Measurements from ENCODE around the gene PRKCA.

PRKCA gene

DNA sequence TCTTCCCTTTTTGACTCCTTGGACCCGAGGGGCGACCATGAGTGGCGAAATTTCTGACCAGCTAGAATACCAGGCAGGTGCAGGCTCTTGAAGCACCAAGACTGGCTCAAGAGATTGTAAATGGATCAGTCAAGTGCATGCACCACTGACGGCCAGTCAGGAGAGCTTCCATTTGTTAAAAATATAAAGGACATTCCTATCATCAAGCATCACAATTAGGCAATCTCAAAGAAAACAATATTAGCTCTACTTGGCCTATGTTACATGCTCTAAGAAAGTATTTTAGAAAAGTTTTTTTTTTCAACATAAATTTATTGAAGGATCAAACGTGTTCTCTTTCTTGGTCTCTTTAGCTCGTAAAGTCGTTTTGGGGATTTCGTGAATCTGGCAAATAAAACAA, 1.5 kb upstream of the PRKCA start:
- Mint-ChIP-seq H3K4me1 (ENCODE audit: low read depth in 2 of 2) (peaks cover 27 to 29% of the 10 kb centered on the region in 2 donors), H3K36me3 (ENCODE audit: insufficient read depth) (peaks cover 18% of the 10 kb centered on the region), H3K4me3 (peak overlapping the region; percentile 97 to 98), H3K27ac (no peak overlapping the region), H3K27me3 (no peaks in the 10 kb centered on the region), H3K9me3 (no peaks in the 10 kb centered on the region)
- ATAC-seq (replicated peaks) (no peak), DNase-seq (no peak)

DNA sequence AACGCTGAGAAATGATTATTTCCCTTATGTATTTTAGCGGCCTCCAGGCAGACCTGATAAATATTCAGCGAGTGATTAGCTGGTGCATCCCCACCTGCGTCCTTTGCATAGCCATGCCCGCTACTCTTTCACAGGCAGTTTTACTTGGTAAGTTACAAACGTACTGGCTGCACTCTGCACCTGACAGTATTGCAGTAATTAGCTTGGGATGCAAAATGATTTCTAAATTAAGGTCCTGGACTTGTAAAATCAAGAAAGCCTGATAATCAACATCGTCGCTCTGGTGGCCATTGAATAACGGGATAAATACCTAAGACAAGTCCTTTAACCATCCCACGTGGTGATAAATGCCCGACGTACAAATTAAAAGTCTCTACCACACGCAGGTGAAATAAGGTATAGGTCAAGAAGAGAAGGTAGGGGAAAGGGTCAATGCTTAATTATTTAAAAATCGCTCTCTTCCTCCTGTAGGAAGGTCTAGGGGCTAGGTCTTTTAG, 998 bp upstream of the PRKCA start:
- no peaks in the 10 kb centered on the region for H3K27me3 Mint-ChIP-seq
- no peak for ATAC-seq (replicated peaks)

DNA sequence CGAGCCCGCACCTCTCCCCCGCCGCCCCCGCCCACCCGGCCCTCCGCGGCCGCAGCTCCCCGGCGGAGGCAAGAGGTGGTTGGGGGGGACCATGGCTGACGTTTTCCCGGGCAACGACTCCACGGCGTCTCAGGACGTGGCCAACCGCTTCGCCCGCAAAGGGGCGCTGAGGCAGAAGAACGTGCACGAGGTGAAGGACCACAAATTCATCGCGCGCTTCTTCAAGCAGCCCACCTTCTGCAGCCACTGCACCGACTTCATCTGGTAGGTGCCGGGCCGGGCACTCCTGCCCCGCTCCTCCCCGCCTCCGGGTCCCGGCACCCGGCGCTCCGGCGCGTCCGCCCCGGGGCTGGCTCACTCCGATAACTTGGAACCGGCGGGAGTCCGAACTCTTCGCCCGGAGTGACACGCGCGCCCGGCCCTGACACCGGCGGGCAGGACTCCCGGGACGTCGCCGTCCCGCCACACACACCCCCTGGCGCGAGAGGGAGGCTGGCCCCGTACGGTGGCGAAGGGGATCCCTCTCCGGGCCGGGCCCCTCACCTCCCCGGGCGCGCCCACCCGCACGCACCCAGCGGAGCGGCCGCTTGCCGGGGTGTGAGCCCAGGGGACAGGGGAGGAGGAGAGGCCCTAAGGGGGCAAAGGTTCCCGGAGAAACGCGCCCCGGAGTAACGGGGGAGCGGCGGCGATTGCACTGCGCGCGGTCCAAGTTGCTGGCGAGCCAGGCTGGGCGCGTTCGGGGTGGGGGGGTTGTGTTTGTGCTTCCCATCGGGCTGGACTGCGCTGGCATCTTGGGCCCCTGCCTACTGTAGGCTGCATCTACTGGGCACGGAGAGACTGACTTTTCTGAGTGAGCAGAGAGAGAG, 581 bp downstream of the PRKCA start:
- ATAC-seq (replicated peaks) = peak; percentile 64
- DNase-seq = peak; percentile 35 to 53 (median 52)
- Mint-ChIP-seq H3K4me1 (ENCODE audit: low read depth in 2 of 2) (peaks cover 27 to 35% of the 10 kb centered on the region in 2 donors), H3K4me3 (peak overlapping the region; percentile 97 to 98), H3K27ac (peak overlapping the region; percentile 33 to 77), H3K9me3 (no peaks in the 10 kb centered on the region), H3K36me3 (ENCODE audit: insufficient read depth) (peaks cover 18% of the 10 kb centered on the region), H3K27me3 (no peaks in the 10 kb centered on the region)

More for the DNA sequence above, 998 bp upstream of the PRKCA start:
- Mint-ChIP-seq H3K4me1 (ENCODE audit: low read depth in 2 of 2) (peaks cover 27 to 31% of the 10 kb centered on the region in 2 donors), H3K4me3 (peak overlapping the region; percentile 97 to 98), H3K36me3 (ENCODE audit: insufficient read depth) (peaks cover 18% of the 10 kb centered on the region), H3K27ac (peak overlapping the region; percentile 93 to 95), H3K9me3 (no peaks in the 10 kb centered on the region)
- no peak for DNase-seq

DNA sequence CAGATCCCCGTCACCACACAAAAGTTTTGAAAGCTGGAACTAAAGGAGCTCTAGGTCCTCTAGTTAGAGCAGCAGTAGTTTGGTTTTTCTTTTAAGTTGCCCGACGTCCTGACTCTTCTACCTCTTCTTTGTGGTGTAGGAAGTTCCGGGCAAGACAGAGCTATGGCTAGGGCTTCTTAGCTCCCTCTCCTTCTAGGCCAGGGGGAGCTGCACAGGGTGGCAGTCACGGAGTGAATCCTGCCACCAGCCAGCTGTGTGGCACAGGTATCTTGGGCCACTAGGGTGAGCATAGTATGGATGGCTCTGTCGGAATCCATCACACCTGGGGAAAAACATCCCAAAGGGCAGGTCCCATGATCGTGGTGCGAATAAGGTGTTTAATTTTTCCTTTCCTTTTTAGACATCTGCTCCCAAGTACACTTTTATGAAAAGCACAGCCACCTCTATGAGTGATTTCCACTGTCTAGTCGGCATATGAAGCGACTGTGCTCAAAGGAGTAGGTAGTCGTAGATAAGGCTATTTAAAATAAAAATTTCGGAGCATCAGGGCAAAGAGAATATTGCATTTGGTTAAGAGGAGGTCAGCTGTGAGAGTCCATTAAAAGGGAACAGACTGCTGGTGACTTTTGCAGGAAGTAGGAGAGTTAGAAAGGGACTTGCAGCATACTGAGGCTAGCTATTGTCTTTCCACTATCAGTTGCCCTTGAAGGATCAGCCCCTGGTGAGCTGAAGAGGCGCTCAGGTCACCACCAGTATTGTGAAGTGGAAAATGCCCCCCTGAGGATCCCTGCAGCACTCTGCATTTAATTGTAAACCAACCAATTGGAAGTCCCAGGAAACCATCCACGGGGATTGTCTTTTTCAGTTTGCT, 2.1 kb downstream of the PRKCA start:
- no peak for DNase-seq
- H3K36me3 Mint-ChIP-seq (ENCODE audit: insufficient read depth) = peaks cover 21% of the 10 kb centered on the region
- peak overlapping the region in 1 of 2 donors; percentile 29 for H3K27ac Mint-ChIP-seq
- peak overlapping the region; percentile 97 to 98 for H3K4me3 Mint-ChIP-seq
- H3K4me1 Mint-ChIP-seq (ENCODE audit: low read depth in 2 of 2) = peaks cover 27 to 37% of the 10 kb centered on the region in 2 donors
- ATAC-seq (replicated peaks) = no peak
- H3K27me3 Mint-ChIP-seq = no peaks in the 10 kb centered on the region
- no peaks in the 10 kb centered on the region for H3K9me3 Mint-ChIP-seq

DNA sequence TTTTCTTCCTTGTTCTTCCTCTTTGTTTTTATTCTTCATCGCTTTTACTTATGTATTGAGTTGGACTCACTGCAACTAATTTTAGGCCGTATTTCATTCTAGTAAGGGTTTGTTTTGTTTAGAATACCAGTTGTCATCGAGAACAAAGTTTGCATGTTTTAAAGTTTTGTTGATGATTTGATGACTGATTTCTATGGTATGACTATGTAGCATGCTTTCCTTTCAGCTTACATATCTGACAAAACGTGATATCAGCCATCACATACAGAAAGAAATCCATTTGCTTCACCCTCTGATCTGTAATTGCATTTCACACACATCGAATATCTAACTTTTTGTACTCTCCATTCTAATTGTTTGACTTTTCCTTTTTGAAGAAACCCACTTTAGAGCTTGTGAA, 4.0 kb downstream of the PRKCA start:
- H3K27ac Mint-ChIP-seq = peak overlapping the region in 1 of 2 donors; percentile 62
- no peaks in the 10 kb centered on the region for H3K9me3 Mint-ChIP-seq
- no peaks in the 10 kb centered on the region for H3K27me3 Mint-ChIP-seq
- H3K4me3 Mint-ChIP-seq = peak overlapping the region in 1 of 2 donors; percentile 24
- H3K36me3 Mint-ChIP-seq (ENCODE audit: insufficient read depth) = peaks cover 21% of the 10 kb centered on the region
- DNase-seq = no peak
- no peak for ATAC-seq (replicated peaks)
- peaks cover 18 to 31% of the 10 kb centered on the region in 2 donors for H3K4me1 Mint-ChIP-seq (ENCODE audit: low read depth in 2 of 2)

DNA sequence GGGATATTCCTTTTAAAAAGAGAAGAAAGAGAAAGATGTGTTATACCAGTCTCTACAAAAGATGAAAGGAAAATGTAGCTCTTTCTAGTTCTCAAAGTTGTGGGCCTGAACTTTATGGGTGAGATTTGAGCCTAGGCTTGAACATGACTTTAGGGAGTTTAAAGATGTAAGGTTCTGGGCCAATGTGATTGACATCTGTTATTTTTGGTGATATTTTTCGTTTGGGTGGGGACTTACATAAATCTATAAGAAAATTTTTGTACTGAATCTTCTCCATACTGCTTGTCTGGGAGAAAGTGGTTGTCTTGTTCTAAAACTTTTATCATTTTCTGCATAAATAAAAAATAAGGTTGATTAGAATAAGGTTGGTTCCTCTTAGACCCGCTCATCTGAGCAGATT, 4.8 kb downstream of the PRKCA start:
- ATAC-seq (replicated peaks) (no peak), DNase-seq (no peak)
- Mint-ChIP-seq H3K4me3 (no peak overlapping the region), H3K27ac (peak overlapping the region in 1 of 2 donors; percentile 2), H3K27me3 (no peaks in the 10 kb centered on the region), H3K9me3 (no peaks in the 10 kb centered on the region), H3K4me1 (ENCODE audit: low read depth in 2 of 2) (peaks cover 13 to 29% of the 10 kb centered on the region in 2 donors), H3K36me3 (ENCODE audit: insufficient read depth) (peaks cover 15% of the 10 kb centered on the region)

DNA sequence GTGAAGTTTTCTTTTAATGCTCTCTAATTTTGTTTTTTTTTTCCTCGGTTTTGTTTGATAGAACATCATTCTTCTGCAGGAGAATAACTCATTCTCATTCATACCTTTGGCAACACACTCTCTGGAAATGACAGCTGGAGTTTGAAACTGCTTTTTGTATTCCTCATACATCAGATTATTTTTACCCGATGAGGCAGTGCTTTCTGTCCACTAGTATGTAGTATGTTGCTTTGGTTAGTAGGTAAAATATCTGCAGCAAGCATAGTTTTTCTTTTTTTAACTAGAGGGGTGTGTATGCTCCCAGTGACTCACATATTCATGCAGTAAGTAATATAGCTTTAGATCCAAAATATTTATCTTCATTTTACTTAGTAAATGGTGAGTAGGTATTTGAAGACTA, 6.4 kb downstream of the PRKCA start:
- no peak for ATAC-seq (replicated peaks)
- Mint-ChIP-seq H3K36me3 (ENCODE audit: insufficient read depth) (peaks cover 4% of the 10 kb centered on the region), H3K9me3 (no peaks in the 10 kb centered on the region), H3K27me3 (no peaks in the 10 kb centered on the region), H3K4me1 (ENCODE audit: low read depth in 2 of 2) (peaks cover 13 to 34% of the 10 kb centered on the region in 2 donors), H3K4me3 (no peak overlapping the region), H3K27ac (no peak overlapping the region)
- DNase-seq = no peak

DNA sequence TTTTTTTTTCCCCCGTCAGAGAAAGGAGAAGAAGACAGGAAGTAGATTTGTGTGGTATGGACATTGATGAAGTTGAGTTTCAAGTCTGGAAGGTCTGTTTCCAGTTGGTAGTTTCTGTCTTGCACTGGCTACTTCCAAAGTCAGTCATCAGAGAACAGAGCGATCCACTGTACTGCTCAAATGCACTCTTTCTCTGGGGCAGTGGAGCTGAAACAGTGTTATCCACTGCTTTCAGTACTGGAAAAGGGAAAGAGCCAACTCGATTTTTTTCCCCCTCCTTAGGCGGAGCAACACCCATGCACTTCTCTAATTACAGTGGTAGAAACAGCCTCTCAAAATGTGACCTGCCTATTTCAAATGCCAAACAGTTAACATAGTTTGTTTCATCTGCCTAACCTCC, 7.4 kb downstream of the PRKCA start:
- Mint-ChIP-seq H3K4me3 (no peak overlapping the region), H3K27ac (no peak overlapping the region), H3K9me3 (no peaks in the 10 kb centered on the region), H3K36me3 (ENCODE audit: insufficient read depth) (peaks cover 4% of the 10 kb centered on the region), H3K27me3 (no peaks in the 10 kb centered on the region), H3K4me1 (ENCODE audit: low read depth in 2 of 2) (peaks cover 4 to 25% of the 10 kb centered on the region in 2 donors)
- DNase-seq (no peak), ATAC-seq (replicated peaks) (no peak)

DNA sequence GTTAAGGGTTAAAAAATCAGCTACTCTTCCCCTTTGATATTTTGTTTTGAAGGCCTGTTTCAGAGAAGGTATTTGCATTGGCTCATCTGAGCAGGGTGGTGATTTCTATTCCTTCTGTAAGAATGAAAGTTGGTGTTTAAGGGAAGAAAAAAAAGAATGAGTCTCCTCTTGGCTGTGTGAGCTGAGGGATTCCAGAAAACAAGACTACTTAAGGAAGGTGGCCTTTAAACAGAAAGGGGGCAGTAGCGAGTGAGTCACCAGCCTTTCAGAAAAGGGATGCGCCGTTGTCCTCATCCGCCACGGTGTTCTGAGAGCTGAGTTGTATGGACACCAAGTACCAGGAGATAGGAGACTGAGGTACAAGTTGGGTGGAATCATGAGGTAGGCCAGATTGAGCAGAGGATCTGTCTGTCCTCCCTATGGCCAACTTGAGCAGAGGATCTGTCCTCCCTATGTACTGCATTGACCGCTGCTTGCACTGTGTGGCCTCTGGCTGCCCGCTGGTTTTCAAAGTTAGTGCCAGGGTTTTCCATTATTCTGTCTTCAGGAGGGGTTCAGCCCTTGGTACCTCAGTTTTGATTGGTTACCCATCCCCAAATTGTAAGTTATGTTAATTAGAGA, 8.2 kb downstream of the PRKCA start:
- ATAC-seq (replicated peaks) (no peak), DNase-seq (no peak)
- Mint-ChIP-seq H3K27ac (peak overlapping the region in 1 of 2 donors; percentile 57), H3K4me1 (ENCODE audit: low read depth in 2 of 2) (peaks cover 4 to 25% of the 10 kb centered on the region in 2 donors), H3K9me3 (no peaks in the 10 kb centered on the region), H3K27me3 (no peaks in the 10 kb centered on the region), H3K4me3 (no peak overlapping the region), H3K36me3 (ENCODE audit: insufficient read depth) (peaks cover 4% of the 10 kb centered on the region)

DNA sequence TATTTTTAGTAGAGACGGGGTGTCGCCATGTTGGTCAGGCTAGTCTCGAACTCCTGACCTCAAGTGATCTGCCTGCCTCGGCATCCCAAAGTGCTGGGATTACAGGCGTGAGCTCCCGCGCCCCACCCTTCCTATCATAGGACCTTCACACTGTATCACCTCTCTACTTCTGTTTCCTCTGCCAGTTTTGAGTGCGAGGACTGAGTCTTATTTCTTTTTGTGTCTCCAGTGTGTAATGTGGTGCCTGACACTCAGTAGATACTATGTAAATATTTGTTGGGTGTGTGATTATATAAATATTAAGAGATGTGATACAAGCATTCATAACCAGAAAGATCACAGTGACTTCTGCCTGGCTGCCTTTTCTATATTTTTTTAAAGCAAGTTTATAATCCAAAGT, 10.5 kb downstream of the PRKCA start:
- H3K36me3 Mint-ChIP-seq (ENCODE audit: insufficient read depth) = peaks cover 4% of the 10 kb centered on the region
- H3K27ac Mint-ChIP-seq = no peak overlapping the region

DNA sequence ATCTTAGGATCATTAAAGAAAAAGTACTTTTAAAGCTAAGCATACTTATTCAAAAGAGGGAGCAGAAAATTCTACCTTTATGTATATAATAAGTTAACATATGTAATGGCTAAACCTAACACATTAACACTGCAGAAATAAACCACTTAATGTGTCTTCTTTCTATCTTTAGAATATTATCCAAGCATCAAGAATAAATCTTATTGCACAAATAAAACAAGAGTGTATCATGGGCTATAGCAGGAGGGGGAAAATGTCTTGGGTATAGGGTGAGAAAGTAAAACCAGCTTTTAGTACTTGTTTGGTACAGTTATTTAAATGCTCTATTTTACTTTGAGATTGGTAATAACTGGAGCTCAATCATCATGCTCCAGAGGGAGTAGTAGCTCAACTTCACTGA, 10.9 kb downstream of the PRKCA start:
- H3K36me3 Mint-ChIP-seq (ENCODE audit: insufficient read depth) = peaks cover 4% of the 10 kb centered on the region
- peaks cover 4 to 24% of the 10 kb centered on the region in 2 donors for H3K4me1 Mint-ChIP-seq (ENCODE audit: low read depth in 2 of 2)
- no peak for DNase-seq
- ATAC-seq (replicated peaks) = no peak
- no peak overlapping the region for H3K27ac Mint-ChIP-seq
- H3K4me3 Mint-ChIP-seq = no peak overlapping the region
- no peaks in the 10 kb centered on the region for H3K27me3 Mint-ChIP-seq
- no peaks in the 10 kb centered on the region for H3K9me3 Mint-ChIP-seq

More for the DNA sequence above, 10.5 kb downstream of the PRKCA start:
- H3K4me3 Mint-ChIP-seq = no peak overlapping the region
- no peaks in the 10 kb centered on the region for H3K9me3 Mint-ChIP-seq
- no peak for ATAC-seq (replicated peaks)
- no peak for DNase-seq
- peaks cover 4 to 24% of the 10 kb centered on the region in 2 donors for H3K4me1 Mint-ChIP-seq (ENCODE audit: low read depth in 2 of 2)
- H3K27me3 Mint-ChIP-seq = no peaks in the 10 kb centered on the region

DNA sequence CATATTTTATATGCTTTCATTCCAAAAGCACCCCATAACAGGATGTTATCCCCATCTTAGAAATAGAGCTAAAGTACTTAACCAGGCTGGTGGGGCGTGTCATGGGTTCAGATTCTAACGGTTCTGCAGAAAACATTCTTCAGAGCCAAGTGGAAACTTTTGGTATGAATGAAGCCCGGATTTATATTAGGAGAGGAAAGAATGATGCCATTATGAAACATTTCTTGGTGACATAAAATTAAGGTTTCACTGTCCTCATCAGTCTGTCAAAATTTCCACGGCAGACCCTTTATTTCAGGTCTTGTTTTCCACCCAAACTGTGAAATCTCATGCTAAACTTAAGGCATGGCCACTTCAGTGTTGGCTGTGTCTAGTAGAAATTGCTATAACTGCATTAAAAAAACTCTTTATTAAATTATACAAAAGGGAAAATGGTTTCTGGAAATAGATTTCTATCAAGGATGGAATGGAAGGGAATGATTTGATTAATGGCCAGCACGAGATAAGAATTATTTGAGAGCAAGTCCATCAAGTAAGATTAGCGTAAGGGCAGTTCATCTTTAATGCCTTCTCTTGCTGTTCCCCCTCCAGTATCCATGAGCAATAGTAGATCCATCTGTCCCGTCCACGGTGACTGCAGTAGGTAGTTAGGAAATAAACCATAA, 11.7 kb downstream of the PRKCA start:
- Mint-ChIP-seq H3K36me3 (ENCODE audit: insufficient read depth) (no peaks in the 10 kb centered on the region), H3K4me3 (no peak overlapping the region), H3K9me3 (no peaks in the 10 kb centered on the region), H3K27ac (no peak overlapping the region), H3K27me3 (no peaks in the 10 kb centered on the region), H3K4me1 (ENCODE audit: low read depth in 2 of 2) (peaks cover 4 to 23% of the 10 kb centered on the region in 2 donors)
- no peak for DNase-seq
- ATAC-seq (replicated peaks) = no peak

DNA sequence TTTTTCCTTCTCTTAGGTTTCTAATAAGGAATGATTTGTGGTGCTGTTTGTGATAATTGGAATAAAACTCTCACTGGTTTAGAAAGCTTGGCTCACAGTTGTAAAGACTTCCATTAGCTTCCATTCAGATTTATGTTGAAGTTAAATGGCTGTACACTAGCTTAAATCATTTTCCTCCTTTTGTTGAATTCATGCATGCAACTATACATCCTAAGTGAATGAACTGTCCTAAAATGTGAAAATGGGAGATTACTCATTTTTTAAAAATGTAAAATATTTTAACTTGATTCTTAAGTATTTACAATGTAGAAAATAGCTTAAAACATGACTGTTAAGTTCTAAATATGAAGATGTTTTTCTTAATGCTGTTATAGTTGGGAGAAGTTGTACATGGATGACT, 15.2 kb downstream of the PRKCA start:
- Mint-ChIP-seq H3K36me3 (ENCODE audit: insufficient read depth) (no peaks in the 10 kb centered on the region), H3K4me3 (no peak overlapping the region), H3K27ac (no peak overlapping the region), H3K9me3 (peaks cover 0 to 3% of the 10 kb centered on the region in 2 donors), H3K4me1 (ENCODE audit: low read depth in 2 of 2) (peaks cover 4 to 13% of the 10 kb centered on the region in 2 donors), H3K27me3 (no peaks in the 10 kb centered on the region)
- no peak for ATAC-seq (replicated peaks)
- no peak for DNase-seq

Data from effector memory CD8-positive, alpha-beta T cell (primary cell).